Ecto neural progenitor cell (in vitro differentiated cells): Measurements from ENCODE around the gene ANKRD10.

ENCODE experiments used
- DNase-seq: peaks from one replicate; pipeline ENCODE4 v3.0.0-alpha.2; 2018; ENCODE audit warnings: low spot score

The ANKRD10 gene

DNA sequence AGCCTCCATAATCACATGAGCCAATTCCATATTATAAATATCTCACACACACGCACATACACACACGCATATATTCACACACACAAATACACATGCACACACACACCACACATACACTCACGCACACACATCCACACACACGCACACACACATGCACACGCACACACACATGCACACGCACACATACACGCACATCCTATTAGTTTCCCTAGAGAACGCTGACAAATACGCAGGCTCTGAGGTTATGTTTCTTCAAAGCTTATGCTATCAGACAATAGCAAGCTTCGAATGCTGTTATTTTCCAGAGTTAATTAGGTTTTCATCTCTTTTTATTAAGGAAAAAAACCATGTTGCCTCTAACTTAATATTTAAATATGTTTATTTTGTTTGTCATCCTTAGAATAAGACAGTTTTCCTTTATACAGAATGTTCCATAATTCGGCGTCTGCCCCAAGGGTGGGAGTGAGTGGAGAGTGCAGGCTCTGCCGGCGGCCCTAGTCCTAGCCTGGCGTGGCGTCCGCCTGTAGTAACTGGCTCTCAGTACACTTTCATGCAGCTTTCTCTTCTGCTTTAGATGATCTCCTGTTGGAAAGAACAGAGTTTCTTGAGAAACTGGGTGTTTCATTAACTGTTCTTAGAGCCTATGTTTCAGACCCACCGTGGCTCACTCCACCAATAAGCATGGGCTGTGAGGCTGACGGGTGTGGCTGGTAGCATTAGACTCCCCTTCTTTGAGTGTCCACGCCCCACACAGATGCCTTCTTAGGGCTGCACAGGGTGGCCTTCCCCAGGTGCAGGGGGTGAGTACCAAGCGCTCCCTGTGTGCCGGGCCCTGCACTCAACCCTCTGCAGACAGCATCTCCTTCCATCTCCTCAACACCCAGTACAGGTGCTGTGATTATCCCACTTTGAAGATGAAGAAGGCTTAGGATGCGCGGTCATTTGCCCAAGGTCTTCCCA, 30.4 kb upstream of the ANKRD10 start:
- no peak for DNase-seq

GRCh38 chr13:110944121-110944967, 29.5 kb upstream of the ANKRD10 start:
- no peak for DNase-seq

DNA sequence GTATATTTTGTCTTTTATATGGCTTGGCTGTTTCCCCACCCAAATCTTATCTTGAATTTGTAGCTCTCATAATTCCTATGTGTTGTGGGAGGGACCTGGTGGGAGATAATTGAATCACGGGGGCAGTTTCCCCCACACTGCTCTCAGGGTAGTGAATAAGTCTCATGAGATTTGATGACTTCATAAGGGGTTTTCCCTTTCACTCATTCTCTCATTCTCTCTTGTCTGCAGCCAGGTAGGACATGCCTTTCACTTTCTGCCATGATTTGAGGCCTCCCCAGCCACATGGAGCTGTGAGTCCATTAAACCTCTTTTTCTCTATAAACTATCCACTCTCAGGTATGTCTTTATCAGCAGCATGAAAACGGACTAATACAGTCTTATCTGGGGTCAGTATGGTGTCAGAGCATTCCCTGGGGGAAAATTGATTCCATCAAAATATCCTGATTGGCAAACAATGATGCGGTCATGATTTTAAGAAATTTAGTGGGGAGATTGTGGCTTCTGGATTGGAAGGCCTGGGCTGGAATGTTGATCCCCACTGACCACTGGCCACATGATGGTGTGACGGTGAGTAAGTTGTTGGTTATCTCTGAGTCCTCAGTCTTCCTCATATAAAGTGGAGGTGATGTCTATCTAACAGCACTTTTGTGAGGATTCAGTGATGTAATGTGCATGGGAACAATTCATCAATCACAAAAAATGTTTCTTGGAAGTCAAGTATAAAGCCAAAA, 27.5 kb upstream of the ANKRD10 start:
- no peak for DNase-seq

DNA sequence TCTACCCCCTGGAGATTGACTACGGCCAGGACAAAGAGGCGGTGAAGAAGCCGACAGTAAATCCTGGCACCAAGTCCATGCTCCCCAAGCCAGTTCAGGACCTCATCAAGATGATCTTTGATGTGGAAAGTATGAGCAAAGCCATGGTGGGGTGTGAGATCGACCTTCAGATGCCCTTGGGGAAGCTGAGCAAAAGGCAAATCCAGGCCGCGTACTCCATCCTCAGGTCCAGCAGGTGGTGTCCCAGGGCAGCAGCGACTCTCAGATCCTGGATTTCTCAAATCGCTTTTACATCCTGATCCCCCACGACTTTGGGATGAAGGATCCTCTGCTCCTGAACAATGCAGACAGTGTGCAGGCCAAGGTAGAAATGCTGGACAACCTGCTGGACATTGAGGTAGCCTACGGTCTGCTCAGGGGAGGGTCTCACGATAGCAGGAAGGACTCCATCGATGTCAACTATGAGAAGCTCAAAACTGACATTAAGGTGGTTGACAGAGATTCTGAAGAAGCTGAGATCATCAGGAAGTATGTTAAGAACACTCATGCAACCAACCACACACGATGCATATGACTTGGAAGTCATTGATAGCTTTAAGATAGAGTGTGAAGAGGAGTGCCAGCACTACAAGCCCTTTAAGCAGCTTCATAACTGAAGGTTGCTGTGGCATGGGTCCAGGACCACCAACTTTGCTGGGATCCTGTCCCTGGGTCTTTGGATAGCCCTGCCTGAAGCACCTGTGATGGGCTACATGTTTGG, 24.0 kb upstream of the ANKRD10 start:
- DNase-seq: no peak

DNA sequence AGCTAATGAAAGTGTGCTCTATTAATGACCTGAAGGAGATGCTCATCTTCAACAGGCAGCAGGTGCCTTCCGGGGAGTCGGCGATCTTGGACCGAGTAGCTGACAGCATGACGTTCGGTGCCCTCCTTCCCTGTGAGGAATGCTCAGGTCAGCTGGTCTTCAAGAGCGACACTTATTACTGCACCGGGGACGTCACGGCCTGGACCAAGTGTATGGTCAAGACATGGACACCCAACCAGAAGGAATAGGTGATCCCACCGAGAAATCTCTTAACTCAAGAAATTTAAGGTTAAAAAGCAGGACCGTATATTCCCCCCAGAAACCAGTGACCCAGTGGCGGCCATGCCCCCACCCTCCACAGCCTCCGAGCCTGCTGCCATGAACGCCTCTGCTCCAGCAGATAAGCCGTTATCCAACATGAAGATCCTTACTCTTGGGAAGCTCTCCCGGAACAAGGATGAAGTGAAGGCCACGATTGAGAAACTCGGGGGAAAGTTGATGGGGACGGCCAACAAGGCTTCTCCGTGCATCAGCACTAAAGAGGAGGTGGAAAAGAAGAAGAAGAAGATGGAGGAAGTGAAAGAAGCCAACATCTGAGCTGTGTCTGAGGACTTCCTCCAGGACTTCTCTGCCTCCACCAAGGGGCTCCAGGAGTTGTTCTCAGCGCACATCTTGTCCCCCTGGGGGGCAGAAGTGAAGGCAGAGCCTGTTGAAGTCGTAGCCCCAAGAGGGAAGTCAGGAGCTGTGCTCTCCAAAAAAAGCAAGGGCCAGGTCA, 22.8 kb upstream of the ANKRD10 start:
- DNase-seq: no peak

DNA sequence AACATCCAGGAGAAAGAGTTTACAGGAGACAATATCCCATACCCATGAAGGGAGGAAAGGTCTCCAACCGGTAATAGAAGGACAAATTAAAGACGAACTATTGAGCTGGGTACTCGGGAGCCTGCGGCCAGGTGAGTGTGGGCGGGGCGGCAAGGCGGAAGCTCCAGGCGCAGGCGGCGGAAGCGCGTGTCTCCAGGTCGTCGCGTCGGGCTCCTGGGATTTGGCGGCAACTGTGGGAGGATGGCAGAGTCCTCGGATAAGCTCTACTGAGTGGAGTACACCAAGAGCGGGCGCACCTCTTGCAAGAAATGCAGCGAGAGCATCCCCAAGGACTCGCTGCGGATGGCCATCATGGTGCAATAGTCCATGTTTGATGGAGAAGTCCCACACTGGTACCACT, 21.6 kb upstream of the ANKRD10 start:
- DNase-seq: no peak

DNA sequence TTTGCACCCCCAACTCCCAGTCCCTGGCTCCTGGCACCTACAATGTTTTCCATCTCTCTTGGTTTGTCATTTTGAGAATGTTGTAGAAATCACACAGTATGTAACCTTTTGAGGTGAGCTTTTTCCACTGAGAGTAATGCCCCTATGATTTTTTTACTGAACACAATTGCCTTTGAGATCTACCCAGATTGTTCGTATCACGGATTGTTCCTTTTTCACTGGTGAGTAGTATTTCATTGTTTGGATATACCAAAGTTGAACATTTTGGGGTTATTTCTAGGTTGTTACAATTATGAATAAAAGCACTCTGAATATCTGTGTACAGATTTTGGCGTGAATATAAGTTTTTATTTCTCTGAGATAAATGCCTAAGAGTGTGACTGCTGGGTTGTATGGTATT, 17.7 kb upstream of the ANKRD10 start:
- DNase-seq: no peak

- no peak for DNase-seq
Measured at GRCh38 chr13:110929104-110929777, 14.4 kb upstream of the ANKRD10 start.

GRCh38 chr13:110925023-110925612, 10.2 kb upstream of the ANKRD10 start:
- DNase-seq: no peak

GRCh38 chr13:110924639-110924934, 9.7 kb upstream of the ANKRD10 start:
- no peak for DNase-seq

DNA sequence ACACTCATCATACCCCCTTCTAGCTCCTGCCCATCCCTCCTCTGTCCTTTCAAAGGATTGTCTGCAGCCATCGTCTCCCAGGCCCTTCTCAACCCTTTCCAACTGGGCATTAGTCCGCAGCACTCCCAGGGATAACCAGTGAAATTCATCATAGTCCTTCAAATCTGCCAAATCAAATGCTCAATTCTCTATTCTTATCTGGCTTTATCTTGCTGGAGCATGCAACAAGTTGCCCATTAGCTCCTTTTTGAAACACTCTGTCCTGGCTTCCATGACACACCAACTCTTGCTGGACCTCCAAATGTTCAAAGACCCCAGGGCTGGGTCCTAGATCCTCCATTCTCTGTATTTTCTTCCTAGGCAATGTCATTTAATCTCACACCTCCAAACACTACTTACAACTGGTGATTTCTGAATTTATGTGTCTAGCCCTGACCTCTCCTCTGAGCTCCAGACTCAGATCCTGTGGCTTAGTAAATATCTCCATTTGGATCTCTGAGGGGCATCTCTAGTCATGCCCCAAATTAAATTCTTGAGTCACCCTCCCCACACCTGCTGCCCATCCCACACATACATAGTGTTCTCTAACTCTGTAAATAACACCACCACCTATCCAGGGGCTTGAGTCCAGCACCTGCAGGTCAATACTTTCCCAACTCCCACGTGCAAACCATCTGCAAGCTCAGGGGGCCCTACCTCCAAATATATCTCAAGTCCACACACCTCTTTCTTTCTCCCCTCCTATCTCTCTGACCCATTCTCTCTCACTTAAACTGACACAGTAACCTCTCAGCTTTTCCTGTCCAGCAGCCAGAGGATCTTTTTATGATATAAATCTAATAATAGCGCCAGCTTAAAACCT, 9.1 kb upstream of the ANKRD10 start:
- no peak for DNase-seq

DNA sequence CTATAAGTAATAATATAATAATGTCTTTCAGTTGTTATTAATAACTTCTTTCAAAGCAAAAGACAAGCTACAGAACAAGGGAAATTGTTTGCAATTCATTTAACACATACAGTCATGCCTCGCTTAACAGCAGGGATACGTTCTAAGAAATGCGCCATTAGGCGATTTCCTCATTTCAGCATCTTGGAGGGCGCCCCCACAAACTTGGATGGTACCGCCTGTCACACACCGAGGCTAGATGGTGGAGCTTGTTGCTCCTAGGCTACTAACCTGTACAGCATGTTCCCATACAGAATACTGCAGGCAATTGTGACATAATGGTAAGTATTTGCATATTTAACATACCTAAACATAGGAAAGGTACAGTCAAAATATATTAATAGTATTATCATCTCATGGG, 8.2 kb upstream of the ANKRD10 start:
- DNase-seq: no peak

- no peak for DNase-seq
Measured at GRCh38 chr13:110922506-110922905, 7.6 kb upstream of the ANKRD10 start.

- DNase-seq: no peak
Measured at GRCh38 chr13:110921695-110922094, 6.8 kb upstream of the ANKRD10 start.

DNA sequence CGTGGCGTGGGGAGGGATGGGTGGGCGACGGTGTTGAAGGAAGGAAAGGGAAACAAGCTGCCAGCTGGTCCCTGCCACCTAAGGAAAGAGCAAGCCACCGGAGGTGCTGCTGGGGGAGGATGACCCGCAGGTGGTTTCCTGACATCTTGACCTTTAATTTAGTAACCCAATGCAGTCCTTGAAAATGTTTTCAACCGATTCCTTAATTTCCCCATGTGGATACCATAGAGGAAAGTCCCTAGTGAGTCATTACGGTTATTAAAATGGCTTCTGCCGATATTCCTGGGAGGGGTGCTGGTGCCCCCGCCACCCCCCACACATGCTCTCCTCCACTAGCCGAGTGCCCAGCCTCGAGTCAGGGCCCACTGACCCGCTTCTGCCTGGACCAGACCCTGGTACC, 6.3 kb upstream of the ANKRD10 start:
- DNase-seq: no peak

- DNase-seq: no peak
Measured at GRCh38 chr13:110920038-110920437, 5.2 kb upstream of the ANKRD10 start.

DNA sequence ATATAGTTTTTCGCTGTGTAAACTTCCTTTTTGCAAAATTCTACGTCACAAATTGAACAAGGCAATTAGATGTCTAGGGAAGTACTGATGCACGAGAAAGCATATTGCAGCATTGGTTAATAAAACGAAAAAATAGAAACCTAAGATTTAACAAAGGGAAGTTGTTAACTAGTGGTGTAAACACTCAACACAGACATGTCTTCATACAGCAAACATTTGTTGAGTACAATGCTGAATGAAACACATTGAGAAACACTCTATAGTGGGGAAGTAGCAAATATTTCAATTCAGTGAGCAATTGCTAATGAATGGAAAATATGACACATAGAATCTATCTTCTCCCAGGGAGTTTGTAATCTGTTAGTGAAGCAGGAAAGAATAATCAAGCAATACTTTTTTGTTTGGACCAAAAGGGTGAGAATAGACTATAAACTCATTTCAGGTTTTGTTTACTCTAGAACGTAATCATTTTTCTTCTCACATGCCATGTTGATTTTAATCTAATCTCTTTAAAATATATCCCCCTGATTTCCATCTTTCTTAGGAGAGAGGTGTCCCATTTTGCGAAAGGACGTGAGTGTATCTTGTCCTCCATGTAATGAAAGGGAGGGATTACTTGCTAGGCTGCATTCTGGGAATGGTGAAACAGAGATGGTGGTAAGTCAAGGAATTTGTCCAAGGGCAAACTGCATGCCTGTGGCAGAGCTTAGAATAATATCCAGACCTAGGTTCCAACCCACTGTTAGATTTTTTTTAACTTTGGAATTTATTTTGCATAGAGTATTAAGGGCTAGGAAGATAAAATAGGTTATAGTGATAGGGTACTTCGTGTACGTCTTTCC, 1.7 kb upstream of the ANKRD10 start:
- DNase-seq: no peak

GRCh38 chr13:110915874-110916206, 971 bp upstream of the ANKRD10 start:
- no peak for DNase-seq
